ENCODE data around the gene LTO1.

LTO1 gene

DNA sequence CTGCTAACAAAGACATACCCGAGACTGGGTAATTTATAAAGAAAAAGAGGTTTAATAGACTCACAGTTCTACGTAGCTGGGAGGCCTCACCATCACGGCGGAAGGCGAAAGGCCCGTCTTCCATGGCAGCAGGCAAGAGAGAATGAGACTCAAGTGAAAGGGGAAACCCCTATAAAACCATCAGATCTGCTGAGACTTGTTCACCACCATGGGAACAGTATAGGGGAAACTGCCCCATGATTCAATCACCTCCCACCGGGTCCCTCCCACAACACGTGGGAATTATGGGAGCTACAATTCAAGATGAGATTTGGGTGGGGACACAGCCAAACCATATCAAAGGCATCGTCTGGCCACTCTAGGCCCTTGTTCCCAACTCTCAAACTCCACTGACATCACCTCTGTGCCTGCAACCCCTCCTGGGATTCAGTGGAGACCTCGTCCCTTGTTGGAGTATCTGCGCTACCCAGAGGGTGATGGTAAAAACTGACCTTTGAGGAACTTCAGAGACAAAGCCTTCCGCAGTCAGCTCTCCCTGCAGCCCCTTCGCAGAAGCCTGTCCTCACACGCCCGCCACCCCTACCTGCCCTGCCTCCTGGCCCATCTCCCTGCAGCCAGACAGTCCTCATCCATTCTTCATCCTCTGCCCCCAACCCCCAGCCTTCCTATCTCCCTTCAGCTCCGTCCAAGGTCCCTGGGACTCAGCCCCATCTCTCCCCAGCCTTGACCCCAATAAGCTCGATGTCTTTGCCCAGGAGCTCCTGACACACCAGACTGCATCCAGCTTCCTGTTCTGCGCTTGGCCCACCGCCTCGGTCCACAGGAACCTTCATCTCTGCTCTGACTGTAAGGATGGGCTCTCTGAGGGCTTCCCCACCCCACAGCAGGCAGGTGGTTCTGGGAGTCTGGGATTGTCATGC lies 18.4 kb downstream of the LTO1 start:
- FAIRE-seq, result no peak

DNA sequence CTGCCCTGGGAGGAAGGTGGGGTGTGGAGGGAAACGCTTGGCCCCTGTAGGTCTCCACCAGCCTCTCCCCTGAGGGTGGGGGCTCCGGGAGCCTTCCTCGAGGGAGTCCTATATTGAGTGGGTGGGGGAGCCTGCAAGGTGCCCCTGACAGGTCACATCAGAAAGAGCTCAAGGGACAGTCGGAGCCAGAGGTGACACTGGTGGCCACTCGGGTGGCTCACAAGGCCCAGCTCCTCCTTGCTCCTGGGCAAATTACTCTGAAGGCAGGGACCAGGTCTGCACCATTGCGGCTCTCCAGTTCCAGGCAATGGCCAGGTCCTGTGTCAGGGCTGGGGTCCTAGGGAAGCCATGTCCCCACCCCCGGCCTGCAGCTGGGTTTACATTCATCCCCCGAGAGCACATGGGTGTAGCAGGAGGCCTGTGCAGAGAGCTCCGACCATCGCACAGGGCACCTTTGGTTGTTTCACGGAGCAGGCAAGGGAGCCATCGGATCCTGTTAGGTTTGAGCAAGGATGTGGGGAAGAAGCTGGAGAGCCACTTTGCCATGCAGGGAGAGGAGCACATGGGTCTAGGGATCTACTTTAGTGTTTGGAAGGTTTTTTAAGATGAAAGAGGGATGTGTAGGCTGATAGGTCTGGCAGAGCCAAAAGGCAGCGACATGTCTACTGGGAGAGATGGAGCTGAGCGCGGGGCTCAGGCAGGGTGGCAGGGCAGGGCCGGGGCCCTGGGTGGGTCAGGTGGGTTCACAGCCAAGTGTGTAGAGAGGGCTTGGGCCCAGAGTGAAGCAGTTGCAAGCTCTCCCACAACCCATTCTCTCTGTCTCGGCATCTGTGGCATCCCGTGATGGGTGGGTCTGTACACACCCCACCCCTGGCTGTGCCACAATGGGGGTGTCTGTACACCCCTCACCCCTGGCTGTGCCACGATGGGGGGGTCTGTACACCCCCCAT lies 19.4 kb downstream of the LTO1 start:
- no peak for FAIRE-seq

DNA sequence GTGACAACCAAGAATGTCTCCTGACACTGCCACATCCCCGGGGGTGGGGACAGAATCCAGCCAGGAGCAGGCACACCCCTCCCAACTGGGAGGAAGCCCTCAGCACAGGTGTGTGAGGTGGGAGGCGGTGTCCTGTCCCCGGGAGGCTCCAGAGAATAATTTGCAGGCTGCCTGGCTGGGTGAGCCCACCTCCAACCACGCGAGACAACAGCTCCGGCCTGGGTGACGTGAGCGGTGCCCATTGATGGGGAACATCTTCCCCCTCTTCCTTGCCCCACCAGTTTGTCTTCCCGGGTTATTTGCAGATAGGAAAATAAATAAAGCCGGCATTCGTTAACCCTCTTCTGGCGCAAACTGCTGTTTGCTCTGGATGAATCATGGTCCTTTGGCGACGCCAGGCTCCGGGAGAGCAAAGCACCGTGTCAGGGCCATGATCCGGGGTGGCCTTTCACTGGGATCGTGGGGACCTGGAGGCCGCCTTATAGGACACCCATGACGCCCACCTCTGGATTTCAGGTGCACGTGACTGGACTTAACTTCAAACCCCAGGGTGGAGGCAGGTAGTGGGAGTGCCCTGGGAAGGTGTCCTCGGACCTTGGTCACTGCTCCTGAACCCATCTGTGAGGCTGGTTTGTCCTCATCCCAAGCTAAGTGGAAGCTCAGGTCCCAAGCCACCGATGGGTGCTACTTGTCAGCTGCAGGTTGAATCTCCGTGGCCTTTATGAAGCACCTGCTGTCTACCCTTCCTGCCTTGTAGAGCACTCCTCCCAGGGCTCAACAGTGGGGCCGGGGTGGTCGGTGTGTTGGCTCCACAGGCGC lies 20.3 kb downstream of the LTO1 start:
- no peak for FAIRE-seq

DNA sequence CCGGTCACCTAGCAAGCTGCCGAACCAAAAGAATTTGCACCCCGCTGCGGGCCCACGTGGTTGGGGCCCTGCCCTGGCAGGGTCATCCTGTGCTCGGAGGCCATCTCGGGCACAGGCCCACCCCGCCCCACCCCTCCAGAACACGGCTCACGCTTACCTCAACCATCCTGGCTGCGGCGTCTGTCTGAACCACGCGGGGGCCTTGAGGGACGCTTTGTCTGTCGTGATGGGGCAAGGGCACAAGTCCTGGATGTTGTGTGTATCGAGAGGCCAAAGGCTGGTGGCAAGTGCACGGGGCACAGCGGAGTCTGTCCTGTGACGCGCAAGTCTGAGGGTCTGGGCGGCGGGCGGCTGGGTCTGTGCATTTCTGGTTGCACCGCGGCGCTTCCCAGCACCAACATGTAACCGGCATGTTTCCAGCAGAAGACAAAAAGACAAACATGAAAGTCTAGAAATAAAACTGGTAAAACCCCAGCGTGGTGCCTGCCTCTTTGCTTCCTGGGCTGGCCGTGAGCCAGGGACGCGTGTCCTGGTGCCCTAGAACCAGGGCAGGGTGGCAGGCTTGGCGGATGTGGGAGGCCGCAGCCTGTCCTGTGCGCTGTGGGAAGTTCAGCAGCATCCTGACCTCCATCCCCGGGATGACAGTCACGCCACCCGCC lies 21.0 kb downstream of the LTO1 start:
- no peak for FAIRE-seq

DNA sequence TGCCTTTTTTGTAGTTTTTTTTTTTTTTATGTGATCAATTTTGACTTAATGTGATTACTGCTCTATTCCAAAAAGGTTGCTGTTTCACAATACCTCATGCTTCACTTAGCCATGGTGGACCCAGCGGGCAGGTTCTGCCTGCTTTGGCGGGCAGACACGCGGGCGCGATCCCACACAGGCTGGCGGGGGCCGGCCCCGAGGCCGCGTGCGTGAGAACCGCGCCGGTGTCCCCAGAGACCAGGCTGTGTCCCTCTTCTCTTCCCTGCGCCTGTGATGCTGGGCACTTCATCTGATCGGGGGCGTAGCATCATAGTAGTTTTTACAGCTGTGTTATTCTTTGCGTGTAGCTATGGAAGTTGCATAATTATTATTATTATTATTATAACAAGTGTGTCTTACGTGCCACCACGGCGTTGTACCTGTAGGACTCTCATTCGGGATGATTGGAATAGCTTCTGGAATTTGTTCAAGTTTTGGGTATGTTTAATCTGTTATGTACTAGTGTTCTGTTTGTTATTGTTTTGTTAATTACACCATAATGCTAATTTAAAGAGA lies 21.7 kb downstream of the LTO1 start:
- FAIRE-seq, result no peak

DNA sequence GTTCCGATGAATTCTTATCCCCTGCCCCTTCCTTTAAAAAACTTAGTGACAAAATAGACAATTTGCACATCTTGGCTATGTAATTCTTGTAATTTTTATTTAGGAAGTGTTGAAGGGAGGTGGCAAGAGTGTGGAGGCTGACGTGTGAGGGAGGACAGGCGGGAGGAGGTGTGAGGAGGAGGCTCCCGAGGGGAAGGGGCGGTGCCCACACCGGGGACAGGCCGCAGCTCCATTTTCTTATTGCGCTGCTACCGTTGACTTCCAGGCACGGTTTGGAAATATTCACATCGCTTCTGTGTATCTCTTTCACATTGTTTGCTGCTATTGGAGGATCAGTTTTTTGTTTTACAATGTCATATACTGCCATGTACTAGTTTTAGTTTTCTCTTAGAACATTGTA lies 22.2 kb downstream of the LTO1 start:
- no peak for FAIRE-seq

DNA sequence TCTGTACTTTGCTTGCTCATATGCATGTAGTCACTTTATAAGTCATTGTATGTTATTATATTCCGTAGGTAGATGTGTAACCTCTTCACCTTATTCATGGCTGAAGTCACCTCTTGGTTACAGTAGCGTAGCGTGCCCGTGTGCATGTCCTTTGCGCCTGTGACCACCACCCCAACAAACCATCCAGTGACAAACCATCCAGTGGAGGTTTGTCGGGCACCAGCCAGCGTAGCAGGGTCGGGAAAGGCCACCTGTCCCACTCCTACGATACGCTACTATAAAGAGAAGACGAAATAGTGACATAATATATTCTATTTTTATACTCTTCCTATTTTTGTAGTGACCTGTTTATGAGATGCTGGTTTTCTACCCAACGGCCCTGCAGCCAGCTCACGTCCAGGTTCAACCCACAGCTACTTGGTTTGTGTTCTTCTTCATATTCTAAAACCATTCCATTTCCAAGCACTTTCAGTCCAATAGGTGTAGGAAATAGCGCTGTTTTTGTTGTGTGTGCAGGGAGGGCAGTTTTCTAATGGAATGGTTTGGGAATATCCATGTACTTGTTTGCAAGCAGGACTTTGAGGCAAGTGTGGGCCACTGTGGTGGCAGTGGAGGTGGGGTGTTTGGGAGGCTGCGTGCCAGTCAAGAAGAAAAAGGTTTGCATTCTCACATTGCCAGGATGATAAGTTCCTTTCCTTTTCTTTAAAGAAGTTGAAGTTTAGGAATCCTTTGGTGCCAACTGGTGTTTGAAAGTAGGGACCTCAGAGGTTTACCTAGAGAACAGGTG lies 23.1 kb downstream of the LTO1 start:
- no peak for FAIRE-seq

DNA sequence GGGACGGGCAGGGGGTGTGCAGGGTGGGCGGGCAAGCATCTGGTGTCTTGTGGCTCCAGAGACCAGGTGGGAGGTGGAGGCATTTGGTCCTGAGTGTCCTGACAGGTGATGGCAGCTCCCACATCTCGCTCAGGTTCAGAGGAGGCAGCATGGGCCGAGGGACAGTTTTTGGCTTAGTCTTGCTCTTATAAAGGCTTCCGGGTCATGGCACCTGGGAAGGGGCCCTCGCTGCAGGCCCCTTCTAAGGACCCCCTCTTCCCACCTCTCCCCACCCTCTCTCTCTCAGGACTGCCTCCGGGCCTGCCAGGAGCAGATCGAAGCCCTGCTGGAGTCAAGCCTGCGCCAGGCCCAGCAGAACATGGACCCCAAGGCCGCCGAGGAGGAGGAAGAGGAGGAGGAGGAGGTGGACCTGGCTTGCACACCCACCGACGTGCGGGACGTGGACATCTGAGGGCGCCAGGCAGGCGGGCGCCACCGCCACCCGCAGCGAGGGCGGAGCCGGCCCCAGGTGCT lies 24.3 kb downstream of the LTO1 start:
- no peak for FAIRE-seq

DNA sequence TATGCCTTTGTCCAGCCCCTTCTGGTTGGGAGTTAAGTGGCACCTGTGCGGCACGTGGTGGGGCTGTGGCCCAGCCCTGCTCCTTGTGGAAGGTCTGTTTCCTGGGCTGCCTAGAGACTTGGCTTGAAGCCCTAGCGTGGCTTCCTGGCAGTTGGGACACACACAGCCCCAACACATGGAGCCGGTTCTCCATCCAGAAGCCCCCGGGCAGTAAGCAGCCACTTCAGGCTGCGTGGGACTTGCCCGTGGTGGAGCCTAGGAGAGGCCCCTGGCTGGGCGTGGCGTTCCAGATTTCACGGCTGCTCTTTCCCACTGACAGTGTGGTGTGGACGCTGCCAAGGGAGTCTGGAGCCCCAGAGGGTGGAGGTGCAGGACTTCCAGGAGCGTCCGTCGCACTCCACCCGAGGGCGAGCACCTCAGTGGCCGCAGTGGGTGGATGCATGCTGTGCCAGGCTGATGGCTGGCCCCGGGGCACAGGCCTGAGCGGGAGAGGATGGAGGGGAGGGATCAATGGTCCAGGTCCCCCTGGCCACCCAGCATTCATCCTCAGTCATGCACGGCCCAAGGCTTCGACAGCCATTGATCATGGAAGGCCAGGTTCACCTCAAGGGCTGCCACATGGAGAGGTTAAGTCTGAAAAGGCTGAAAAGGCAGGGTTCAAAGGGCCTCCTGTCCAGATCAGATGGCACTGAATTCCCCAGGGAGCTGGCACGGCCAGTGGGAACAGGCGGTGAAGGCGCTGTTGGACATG lies 24.9 kb downstream of the LTO1 start:
- FAIRE-seq, result no peak

DNA sequence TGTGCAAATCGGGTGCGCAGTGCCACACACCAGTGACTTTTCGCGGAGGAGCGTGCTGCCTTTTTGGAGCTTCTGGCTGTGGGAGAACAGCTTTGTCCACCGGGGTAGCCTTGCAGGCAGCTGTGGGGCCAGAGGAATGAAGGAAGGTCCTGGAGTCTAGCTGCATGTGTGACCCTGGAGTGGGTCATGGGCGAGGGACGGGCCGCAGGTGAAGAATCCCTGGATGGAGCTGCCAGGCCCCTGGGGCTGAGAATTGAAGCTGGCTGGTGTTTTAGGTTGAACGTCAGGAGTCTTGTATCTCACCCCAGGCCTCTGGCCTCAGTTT lies 25.6 kb downstream of the LTO1 start:
- no peak for FAIRE-seq

DNA sequence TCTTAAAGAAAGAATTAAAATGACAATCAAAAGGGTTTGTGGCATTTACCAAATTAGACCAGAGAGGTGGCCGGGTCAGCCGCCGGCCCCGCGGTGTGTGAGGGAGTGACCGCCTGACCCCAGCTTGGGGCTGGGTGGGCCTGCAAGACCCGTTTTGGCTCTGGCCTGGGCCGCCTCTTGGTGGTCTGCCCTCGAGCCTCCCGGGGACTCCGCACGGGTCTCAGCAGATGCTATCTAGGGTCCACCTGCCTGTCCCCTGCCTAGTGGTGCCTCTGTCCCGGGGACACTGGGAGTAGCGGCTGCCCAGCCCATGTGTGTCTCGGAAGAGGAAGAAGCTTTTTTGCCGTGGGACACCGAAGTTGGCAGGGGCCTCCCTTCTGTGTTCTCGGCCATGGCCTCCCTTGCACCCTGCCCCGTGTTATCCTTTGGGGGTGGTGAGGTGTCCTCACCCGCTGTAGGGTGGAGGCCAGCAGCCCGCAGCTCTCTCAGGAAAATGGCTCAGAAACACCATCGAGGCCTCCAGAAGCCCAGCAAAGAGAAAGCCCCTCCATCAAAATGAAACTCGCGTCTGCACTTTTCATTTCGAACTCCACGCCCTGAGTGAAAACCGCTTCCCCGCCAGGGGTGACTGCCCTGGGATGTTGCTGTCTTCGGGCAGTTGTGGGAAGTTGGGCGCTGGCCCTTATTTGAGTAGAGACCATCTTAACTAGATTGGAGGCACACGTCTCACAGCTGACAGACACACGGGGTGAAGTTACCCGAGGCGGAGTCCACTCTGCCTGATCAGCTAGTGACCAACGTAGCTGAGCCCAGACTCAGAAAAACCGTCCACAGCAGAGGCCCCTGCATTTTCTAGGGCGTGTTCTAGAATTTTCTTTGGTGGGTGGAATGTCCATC lies 26.2 kb downstream of the LTO1 start:
- FAIRE-seq, result no peak

DNA sequence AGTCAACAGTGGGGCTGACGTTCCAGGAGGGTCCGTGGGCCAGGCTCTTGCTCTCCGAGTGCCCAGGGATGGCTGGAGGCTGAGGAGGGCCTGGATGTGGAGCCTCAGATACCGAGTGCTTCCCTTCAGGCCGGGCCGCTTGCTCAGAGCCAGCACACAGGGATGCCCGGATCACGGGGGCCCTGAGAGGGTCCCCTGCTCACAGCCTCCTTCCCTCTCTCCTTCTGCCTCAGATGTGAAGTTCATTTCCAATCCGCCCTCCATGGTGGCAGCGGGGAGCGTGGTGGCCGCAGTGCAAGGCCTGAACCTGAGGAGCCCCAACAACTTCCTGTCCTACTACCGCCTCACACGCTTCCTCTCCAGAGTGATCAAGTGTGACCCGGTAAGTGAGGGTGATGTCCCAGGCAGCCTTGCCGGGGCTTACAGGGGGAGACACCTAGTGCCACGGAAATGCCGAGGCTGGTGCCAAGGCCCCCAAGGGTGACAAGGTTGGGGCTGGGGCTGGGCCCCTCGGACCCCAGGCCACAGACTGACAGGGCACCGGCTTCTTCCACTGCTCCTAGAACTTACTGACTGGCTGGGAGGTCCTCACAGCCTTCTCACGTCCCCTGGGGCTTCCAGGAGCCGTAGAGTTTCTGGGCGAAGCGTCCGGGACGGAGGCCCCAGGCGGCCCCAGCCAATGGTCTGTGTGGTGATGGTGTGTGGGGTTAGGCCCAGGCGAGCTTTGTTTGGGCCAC lies 27.2 kb downstream of the LTO1 start:
- FAIRE-seq, result no peak

DNA sequence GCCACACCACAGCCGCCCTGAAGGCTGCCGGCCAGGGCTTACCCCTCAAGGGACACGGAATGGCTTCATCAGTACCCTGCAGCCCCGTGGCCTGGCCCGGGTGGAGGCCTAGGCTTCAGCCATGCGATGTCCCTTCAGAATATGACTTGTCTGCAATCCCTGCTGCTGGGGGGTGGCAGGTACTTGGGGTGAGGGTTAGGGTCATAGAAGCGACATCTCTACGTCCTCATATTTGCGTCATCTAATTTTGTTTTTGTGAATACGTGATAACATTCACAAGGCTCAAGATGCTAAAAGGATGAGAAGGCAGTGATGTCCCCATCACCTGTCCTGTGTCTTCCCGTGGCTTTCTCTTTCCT lies 27.8 kb downstream of the LTO1 start:
- FAIRE-seq, result no peak

DNA sequence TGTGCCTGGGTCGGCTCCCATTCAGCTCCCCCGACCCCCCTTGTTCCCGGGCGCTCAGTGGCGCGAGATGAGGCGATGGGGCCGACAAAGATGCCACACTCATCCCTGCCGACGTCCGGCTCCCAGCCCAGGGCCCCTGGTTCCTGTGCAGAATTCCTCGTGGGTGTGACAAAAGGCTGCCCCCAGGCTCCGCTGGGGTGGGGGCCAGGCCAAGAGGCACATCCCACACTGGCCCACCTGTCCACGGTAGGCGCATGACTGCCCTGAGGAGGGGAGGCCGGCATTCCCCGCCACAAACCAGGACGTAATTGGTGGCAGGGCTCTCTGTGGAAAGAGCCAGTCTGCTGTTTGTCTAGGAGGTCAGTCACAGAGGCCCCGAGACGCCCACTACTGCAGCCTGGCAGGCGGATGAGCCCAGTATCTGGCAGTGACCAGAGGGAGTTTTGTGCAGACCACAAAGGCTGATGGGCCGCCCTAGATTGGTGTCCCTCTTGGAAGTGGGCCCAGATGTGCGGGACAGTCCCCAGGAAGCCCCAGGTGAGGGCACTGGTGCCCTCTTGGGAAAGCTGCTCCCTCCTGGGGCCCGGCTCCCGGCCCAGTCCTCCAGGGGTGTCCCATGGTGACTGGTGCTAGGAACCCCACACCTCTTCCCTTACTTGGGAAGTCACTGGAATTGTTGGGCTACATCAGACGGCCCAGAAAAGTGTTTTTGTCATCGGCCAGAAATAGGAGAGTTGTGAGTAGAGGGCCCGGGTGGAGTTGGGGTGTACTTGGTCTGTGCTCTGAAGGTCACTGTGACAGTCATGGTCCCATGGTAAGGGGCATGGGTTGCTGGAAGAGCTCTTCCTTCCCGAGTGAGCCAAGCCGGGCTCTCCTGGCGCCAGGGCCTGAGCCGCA lies 28.4 kb downstream of the LTO1 start:
- FAIRE-seq, result no peak

DNA sequence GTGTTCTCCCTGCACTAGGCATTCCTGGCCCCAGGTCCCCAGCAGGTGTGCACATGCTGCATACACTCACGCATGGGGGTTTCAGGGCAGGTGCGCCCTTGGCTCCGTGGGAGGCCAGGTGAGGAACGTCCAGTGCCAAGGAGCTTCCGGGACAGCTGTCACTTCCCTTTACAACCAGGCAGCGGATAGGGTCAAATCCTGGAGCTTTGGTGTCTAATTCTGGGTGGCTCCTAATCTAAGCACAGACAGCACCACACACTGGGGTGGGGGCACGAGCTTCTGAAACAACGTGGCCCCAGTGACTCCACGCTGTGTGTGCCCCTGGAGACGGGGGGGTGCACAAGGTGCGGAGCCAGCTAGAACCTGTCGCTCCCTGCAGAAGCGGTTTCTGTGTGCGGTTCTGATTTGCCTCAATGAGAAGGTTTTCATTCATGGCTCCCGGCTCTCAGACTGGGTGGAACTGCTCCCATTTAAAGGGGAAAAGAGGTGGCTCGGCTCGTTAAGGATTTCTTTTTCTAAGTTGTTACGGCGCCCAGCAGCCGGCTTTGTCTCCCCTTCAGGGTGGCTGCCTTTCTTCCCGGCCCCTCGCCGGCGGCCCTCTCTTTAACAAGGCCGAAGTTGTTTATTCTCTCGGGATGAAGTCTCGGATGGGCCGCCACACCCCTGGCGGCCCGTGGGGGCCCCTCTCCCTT lies 29.2 kb downstream of the LTO1 start:
- no peak for FAIRE-seq

DNA sequence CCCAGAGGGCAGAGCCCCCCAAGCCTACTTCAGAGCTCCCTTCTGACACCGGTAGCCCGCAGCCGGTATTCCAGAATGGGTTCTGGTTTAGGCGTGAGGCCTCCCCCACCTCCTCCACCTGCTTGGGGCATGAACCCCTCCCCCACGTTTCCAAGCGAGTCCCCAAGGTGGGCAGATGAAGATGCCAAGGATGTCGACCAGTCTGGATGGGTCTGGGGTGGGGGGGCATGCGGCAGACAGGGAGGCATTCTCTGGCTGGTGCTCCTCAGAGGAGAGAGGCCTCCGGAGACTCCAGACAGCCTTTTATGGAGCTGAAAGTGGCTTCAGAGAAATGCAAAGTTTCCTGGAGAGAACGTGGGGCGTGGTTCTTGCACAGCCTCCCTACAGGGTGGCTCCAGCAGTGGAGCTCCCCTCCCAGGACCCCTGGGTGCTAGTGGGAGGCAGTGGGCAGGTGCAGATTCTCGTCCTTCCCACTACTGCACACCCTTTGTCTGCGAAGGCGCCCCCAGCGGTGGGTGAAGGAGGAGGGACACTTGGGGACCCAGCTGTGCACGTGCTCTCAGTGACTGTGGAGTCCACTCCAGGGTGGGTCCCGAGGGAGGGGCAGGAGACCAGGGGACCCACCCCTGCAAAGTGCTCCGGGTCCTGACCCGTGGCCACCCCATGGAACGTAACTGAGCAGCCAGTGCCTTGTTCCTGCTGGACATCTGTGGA lies 30.0 kb downstream of the LTO1 start:
- FAIRE-seq, result no peak
